Fibroblast of pulmonary artery (primary cell): ENCODE measurements around the gene ABT1.
"Not testable (repeated sequence)": the region's sequence is repeated elsewhere in the genome, so short reads cannot be mapped to it uniquely, and the experiment has no call there.

Experiments
- DNase-seq: peaks from one replicate; pipeline ENCODE4 v3.0.0-alpha.2; 2010; ENCODE audit warnings: low read depth
- H3K4me3 ChIP-seq: replicated peaks from 2 replicates; pipeline ENCODE4 v1.5.1; 2011; ENCODE audit warnings: low read depth, mild to moderate bottlenecking, control low read depth, low read length, moderate library complexity
- TF ChIP-seq, protein P1 (sequence below): IDR thresholded peaks from 2 replicates; pipeline ENCODE4 v1.5.1; 2011; ENCODE audit warnings: mild to moderate bottlenecking, control low read depth, low read length, inconsistent platforms; ENCODE audit errors: missing control alignments

The ABT1 gene

DNA sequence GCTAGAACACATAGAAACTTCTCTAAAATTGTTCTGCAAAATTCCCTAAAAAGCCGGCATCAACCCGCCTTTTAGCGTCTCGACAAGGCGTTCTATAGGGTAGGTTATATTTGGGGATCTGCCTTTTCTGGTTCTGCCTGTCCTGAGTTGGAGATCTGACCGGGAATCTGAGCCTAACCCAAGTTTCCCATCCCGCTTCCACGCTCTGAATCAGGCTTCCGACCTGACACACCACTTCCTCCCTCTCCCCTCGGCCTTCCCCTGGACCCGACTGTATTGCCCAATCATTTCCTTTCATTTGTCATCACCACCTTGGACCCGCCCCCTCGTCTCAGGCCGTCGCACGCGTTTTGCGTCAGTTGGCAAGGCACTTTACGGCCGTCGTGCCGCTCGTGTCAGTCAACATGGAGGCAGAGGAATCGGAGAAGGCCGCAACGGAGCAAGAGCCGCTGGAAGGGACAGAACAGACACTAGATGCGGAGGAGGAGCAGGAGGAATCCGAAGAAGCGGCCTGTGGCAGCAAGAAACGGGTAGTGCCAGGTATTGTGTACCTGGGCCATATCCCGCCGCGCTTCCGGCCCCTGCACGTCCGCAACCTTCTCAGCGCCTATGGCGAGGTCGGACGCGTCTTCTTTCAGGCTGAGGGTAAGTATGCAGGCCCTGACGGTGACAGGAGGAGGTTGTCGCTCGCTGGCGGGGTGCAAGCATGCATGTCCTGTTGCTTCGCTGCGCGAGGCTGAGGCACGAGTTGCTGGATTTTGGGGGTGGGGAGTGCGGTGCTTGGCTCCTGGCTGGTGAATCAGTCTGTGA lies at the start of gene ABT1:
TSS of gene ABT1 (plus strand) at position 375 of the 810 bp plus-strand sequence. CDS start at position 405, 30 bp downstream.
- peak; percentile 99 for DNase-seq
- TF ChIP-seq, protein P1, sequence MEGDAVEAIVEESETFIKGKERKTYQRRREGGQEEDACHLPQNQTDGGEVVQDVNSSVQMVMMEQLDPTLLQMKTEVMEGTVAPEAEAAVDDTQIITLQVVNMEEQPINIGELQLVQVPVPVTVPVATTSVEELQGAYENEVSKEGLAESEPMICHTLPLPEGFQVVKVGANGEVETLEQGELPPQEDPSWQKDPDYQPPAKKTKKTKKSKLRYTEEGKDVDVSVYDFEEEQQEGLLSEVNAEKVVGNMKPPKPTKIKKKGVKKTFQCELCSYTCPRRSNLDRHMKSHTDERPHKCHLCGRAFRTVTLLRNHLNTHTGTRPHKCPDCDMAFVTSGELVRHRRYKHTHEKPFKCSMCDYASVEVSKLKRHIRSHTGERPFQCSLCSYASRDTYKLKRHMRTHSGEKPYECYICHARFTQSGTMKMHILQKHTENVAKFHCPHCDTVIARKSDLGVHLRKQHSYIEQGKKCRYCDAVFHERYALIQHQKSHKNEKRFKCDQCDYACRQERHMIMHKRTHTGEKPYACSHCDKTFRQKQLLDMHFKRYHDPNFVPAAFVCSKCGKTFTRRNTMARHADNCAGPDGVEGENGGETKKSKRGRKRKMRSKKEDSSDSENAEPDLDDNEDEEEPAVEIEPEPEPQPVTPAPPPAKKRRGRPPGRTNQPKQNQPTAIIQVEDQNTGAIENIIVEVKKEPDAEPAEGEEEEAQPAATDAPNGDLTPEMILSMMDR: no peak
- H3K4me3 ChIP-seq: peak within 1 kb of the TSS; percentile 99

DNA sequence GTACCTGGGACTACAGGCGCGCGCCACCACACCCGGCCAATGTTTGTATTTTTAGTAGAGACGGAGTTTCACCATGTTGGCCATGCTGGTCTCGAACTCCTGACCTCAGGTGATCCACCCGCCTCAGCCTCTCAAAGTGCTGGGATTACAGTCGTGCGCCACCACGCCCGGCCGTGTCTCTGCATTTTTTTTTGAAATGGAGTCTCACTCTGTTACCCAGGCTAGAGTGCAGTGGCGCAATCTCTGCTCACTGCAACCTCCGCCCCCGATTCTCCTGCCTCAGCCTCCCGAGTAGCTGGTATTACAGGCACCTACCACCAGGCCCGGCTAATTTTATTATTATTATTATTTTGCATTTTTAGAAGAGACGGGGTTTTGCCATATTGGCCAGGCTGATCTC lies 49.4 kb upstream of the ABT1 start:
- H3K4me3 ChIP-seq, DNase-seq: not testable (repeated sequence)

DNA sequence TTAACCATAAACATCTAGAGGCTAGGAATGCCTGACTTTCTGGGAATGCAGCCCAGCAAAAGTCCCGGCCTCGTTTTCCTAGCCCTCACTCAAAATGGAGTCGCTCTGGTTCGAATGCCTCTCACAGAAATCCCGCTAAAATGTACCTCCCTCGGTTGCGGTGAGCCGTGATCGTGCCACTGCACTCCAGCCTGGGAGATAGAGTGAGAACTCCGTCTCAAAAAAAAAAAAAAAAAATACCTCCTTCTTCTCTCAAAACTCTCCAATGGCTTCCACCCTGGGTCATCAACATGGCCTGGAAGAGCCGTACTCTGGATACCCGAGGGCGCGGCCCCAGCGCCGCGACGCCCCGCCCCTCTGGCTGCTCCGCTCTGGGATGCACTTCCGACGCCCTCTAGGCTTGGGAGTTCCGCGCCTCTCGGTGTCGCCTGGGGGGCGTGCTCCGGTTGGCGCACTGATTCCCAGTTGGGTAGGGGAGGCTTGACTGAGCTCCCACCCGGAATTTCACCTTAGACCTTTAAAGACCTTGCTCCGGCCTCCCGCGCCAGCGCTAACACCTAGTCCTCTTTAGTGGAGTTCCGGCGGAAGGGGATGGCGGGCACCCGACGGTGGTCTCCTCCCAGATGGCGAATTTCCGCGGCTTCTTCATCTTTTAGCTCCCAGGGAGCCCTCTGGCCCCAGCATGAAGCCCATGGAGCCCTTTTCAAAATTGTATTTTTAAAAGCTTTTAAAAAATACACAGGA lies 46.3 kb upstream of the ABT1 start:
- TF ChIP-seq, protein P1: no peak
- peak overlapping the region; percentile 55 for H3K4me3 ChIP-seq
- peak; percentile 43 for DNase-seq

DNA sequence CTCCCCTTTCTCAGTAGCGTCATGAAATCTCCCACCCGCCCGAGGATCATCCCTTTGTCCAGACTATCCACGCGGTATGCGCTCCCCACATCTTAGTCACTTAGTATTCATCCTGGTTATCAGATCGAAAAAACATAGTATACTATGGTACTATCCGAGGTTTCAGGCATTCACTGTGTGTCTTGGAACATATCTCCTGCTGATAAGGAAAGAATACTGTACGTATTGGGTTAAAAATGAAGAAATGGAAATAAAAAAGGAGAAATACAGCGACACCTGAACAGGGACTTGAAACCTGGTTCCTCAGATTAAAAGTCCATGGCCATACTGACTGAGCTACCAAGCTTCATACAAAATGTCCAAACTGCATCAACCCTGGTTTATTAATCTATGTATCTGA lies 44.5 kb upstream of the ABT1 start:
- no peak overlapping the region for H3K4me3 ChIP-seq
- no peak for DNase-seq
- TF ChIP-seq, protein P1: no peak

DNA sequence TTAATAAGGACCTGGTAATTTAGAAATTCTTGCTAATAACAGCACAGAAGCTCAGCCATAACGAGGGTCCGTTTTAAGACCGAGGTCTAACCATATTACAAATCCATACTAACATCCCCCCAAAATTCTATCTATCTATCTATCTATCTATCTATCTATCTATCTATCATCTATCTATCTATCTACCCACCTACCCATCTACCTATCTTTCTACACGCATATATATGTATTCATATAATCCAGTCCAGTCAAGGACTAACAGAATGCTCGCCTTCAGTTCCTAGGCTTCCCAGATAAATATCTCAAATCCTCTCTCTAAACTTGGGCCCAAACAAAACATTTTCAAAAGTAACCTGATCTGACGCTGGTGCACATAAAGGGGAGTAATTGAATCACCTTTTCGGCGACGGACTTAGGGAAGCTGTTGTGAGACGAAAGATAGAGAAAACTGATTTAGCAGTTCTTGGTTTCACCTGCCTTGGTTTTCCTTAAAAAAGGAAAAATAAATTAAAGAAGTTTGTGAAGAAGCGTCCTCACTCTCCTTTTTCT lies 44.0 kb upstream of the ABT1 start:
- no peak for DNase-seq
- TF ChIP-seq, protein P1: no peak
- H3K4me3 ChIP-seq: peak overlapping the region; percentile 61

DNA sequence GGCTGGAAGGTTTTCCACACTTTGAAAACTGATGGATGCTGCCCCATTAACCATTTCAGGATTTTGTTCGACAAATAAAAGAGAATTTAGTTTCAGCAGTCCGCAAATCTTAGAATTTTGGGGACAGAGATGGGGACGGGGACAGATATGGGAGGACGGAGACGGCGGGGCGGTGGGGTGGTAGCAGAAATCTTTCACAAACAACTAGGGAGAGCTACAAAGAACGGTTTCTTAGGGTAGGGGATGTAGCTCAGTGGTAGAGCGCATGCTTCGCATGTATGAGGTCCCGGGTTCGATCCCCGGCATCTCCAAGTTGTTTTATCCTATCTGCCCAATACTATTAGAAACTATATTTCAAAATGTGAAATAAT lies 43.5 kb upstream of the ABT1 start:
- peak overlapping the region; percentile 61 for H3K4me3 ChIP-seq
- peak; percentile 81 for DNase-seq
- TF ChIP-seq, protein P1: no peak
